ENCODE measurements around the gene MDC1. TPM values are rescaled to one million over a fixed set of nuclear protein-coding genes. Genes with fewer than 3 reads are reported as not detected.
"Not testable (repeated sequence)": the region's sequence is repeated elsewhere in the genome, so short reads cannot be mapped to it uniquely, and the experiment has no call there.

The MDC1 gene
- polyA plus RNA-seq, 3 donors: 0.27 to 4.5 (median 0.34) TPM

- H3K79me2 ChIP-seq (ENCODE audit: insufficient read depth, low read length): no peaks in the 10 kb centered on the region
- H2AFZ ChIP-seq (ENCODE audit: insufficient read depth, low read depth, low read length, poor library complexity, severe bottlenecking): no peak overlapping the region
- H3K4me3 ChIP-seq (replicated peaks in 1 of 3; ENCODE audit: low read depth in 2 of 3, low read length in 3 of 3): no peak overlapping the region
- Mint-ChIP-seq H3K27me3 (ENCODE audit: low read depth in 3 of 3) (peaks cover 13 to 20% (median 19%) of the 10 kb centered on the region in 3 donors), H3K27ac (peak overlapping the region in 5 of 7 donors; percentile 79 to 96 (median 85)), H3K9me3 (no peaks in the 10 kb centered on the region), H3K4me1 (peaks cover 63% of the 10 kb centered on the region), H3K4me3 (no peak overlapping the region), H3K36me3 (peaks cover 0 to 7% of the 10 kb centered on the region in 2 donors)
- no peaks in the 10 kb centered on the region for H3K36me3 ChIP-seq (replicated peaks in 1 of 2; ENCODE audit: control insufficient read depth in 1 of 2, insufficient read depth in 2 of 2, low read length in 2 of 2)
- H3K27me3 ChIP-seq (ENCODE audit: control insufficient read depth in 2 of 2, insufficient read depth in 2 of 2, low read length in 2 of 2): no peaks in the 10 kb centered on the region
- intact Hi-C loops (cut with micrococcal nuclease): loop anchor here in 1 of 2 donors (10.0 kb wide), 1 partner anchor 115 kb away; no protein-coding TSS in a partner anchor
- no peak overlapping the region for H3K9ac ChIP-seq (ENCODE audit: insufficient read depth, low read length, poor library complexity, severe bottlenecking)
- no peaks in the 10 kb centered on the region for H4K20me1 ChIP-seq (ENCODE audit: insufficient read depth, low read length)
- peaks cover 49 to 54% of the 10 kb centered on the region in 2 donors for H3K4me1 ChIP-seq (ENCODE audit: control insufficient read depth in 1 of 2, insufficient read depth in 2 of 2, low read length in 2 of 2)
- 96% methylated on average over 8 of the region's 10 CpGs for WGBS (ENCODE audit: insufficient coverage)
- no peaks in the 10 kb centered on the region for H3K9me3 ChIP-seq (replicated peaks in 1 of 2; ENCODE audit: control insufficient read depth in 1 of 2, insufficient read depth in 1 of 2, low read length in 2 of 2)
- TF ChIP-seq CTCF (IDR thresholded peaks at IDR 0.05): no peak
- peak overlapping the region; percentile 29 for H3K4me2 ChIP-seq (replicated peaks; ENCODE audit: extremely low read depth, low read length, poor library complexity, severe bottlenecking)
- no peak for DNase-seq
- H3K27ac ChIP-seq (ENCODE audit: low read depth in 1 of 2, low read length in 2 of 2): peak overlapping the region in 1 of 2 donors; percentile 38
These were observed 42.6 kb upstream of the MDC1 start for GRCh38 chr6:30759575-30760239.

- no peak overlapping the region for H3K4me3 ChIP-seq (replicated peaks in 1 of 3; ENCODE audit: low read depth in 2 of 3, low read length in 3 of 3)
- H3K27ac ChIP-seq (ENCODE audit: low read depth in 1 of 2, low read length in 2 of 2): no peak overlapping the region
- no peak for DNase-seq
- peaks cover 3 to 12% (median 9%) of the 10 kb centered on the region in 3 donors for H3K27me3 Mint-ChIP-seq (ENCODE audit: low read depth in 3 of 3)
- no peaks in the 10 kb centered on the region for H3K27me3 ChIP-seq (ENCODE audit: control insufficient read depth in 2 of 2, insufficient read depth in 2 of 2, low read length in 2 of 2)
- no peak overlapping the region for H3K27ac Mint-ChIP-seq
- peaks cover 3 to 5% of the 10 kb centered on the region in 2 donors for H3K36me3 Mint-ChIP-seq
- intact Hi-C loops (cut with micrococcal nuclease): no loop called here
- no peak overlapping the region for H3K4me2 ChIP-seq (replicated peaks; ENCODE audit: extremely low read depth, low read length, poor library complexity, severe bottlenecking)
- H3K9me3 Mint-ChIP-seq: peaks cover 0 to 3% (median 0%) of the 10 kb centered on the region in 7 donors
- H4K20me1 ChIP-seq (ENCODE audit: insufficient read depth, low read length): no peaks in the 10 kb centered on the region
- no peaks in the 10 kb centered on the region for H3K79me2 ChIP-seq (ENCODE audit: insufficient read depth, low read length)
- H3K9me3 ChIP-seq (replicated peaks in 1 of 2; ENCODE audit: control insufficient read depth in 1 of 2, insufficient read depth in 1 of 2, low read length in 2 of 2): no peaks in the 10 kb centered on the region
- H3K9ac ChIP-seq (ENCODE audit: insufficient read depth, low read length, poor library complexity, severe bottlenecking): no peak overlapping the region
- H3K4me3 Mint-ChIP-seq: no peak overlapping the region
- no peak overlapping the region for H2AFZ ChIP-seq (ENCODE audit: insufficient read depth, low read depth, low read length, poor library complexity, severe bottlenecking)
- no peak for TF ChIP-seq CTCF (IDR thresholded peaks at IDR 0.05)
- H3K4me1 ChIP-seq (ENCODE audit: control insufficient read depth in 1 of 2, insufficient read depth in 2 of 2, low read length in 2 of 2): peaks cover 50 to 51% of the 10 kb centered on the region in 2 donors
- H3K4me1 Mint-ChIP-seq: peaks cover 60% of the 10 kb centered on the region
- no CpG with 5 or more reads among the region's 1 CpG for WGBS (ENCODE audit: insufficient coverage)
- H3K36me3 ChIP-seq (replicated peaks in 1 of 2; ENCODE audit: control insufficient read depth in 1 of 2, insufficient read depth in 2 of 2, low read length in 2 of 2): no peaks in the 10 kb centered on the region
These were observed 40.3 kb upstream of the MDC1 start for GRCh38 chr6:30757261-30757904.

GRCh38 chr6:30756405-30757003 is 39.4 kb upstream of the MDC1 start:
- H3K27me3 ChIP-seq (ENCODE audit: control insufficient read depth in 2 of 2, insufficient read depth in 2 of 2, low read length in 2 of 2); H3K4me3 ChIP-seq (replicated peaks in 1 of 3; ENCODE audit: low read depth in 2 of 3, low read length in 3 of 3); H4K20me1 ChIP-seq (ENCODE audit: insufficient read depth, low read length); H3K4me2 ChIP-seq (replicated peaks; ENCODE audit: extremely low read depth, low read length, poor library complexity, severe bottlenecking); H3K9me3 ChIP-seq (replicated peaks in 1 of 2; ENCODE audit: control insufficient read depth in 1 of 2, insufficient read depth in 1 of 2, low read length in 2 of 2); H3K36me3 ChIP-seq (replicated peaks in 1 of 2; ENCODE audit: control insufficient read depth in 1 of 2, insufficient read depth in 2 of 2, low read length in 2 of 2); H3K27ac ChIP-seq (ENCODE audit: low read depth in 1 of 2, low read length in 2 of 2); intact Hi-C loops (cut with micrococcal nuclease); H2AFZ ChIP-seq (ENCODE audit: insufficient read depth, low read depth, low read length, poor library complexity, severe bottlenecking); H3K9ac ChIP-seq (ENCODE audit: insufficient read depth, low read length, poor library complexity, severe bottlenecking); H3K79me2 ChIP-seq (ENCODE audit: insufficient read depth, low read length); DNase-seq; H3K9me3 Mint-ChIP-seq; H3K4me3 Mint-ChIP-seq; H3K36me3 Mint-ChIP-seq: not testable (repeated sequence)
- Mint-ChIP-seq H3K27me3 (ENCODE audit: low read depth in 3 of 3) (peaks cover 3 to 12% (median 9%) of the 10 kb centered on the region in 3 donors), H3K4me1 (peaks cover 63% of the 10 kb centered on the region), H3K27ac (peak overlapping the region in 1 of 7 donors; percentile 69)
- H3K4me1 ChIP-seq (ENCODE audit: control insufficient read depth in 1 of 2, insufficient read depth in 2 of 2, low read length in 2 of 2): peaks cover 55 to 58% of the 10 kb centered on the region in 2 donors
- 100% methylated on average over 2 of the region's 7 CpGs for WGBS (ENCODE audit: insufficient coverage)
